Natural killer cell (primary cell): ENCODE results near the gene MPZL2. TPM values are rescaled to one million over a fixed set of nuclear protein-coding genes. Genes with fewer than 3 reads are reported as not detected.

Experiments used
- ATAC-seq, 3 donors: fragments of 150-1000 bp in 2 of 3; fragments of 200-7000 bp in 1 of 3; cut with Tn5 transposase; 1 replicate in 1 of 3; 2 replicates in 2 of 3; pipeline ENCODE4 v1.10.0; 2021; ENCODE audit warnings: mild to moderate bottlenecking in 2 of 3, moderate library complexity in 2 of 3
- DNase-seq, 2 donors: peaks; one replicate each; pipeline versions ENCODE4 v3.0.0 to v3.0.0-alpha.2; 2013 to 2021; ENCODE audit warnings: mixed read lengths in 1 of 2
- H3K27ac ChIP-seq: one replicate; pipeline ENCODE4 v1.5.1; 2013; ENCODE audit warnings: mild to moderate bottlenecking, low read length
- H3K27me3 ChIP-seq: one replicate; pipeline ENCODE4 v1.6.1; 2013; ENCODE audit warnings: low read length; ENCODE audit not compliant: control insufficient read depth, insufficient read depth
- H3K36me3 ChIP-seq: one replicate; pipeline ENCODE4 v1.6.1; 2013; ENCODE audit warnings: low read length; ENCODE audit not compliant: control insufficient read depth, insufficient read depth
- H3K4me1 ChIP-seq: one replicate; pipeline ENCODE4 v1.6.1; 2013; ENCODE audit warnings: low read length; ENCODE audit not compliant: control insufficient read depth, insufficient read depth
- H3K4me3 ChIP-seq: one replicate; pipeline ENCODE4 v1.5.1; 2013; ENCODE audit warnings: low read length
- H3K9me3 ChIP-seq: one replicate; pipeline ENCODE4 v1.6.1; 2013; ENCODE audit warnings: low read length; ENCODE audit not compliant: control insufficient read depth, insufficient read depth
- H3K27ac Mint-ChIP-seq, 2 donors: one replicate each; pipeline ENCODE4 v1.8.0; 2022; ENCODE audit warnings: mild to moderate bottlenecking in 2 of 2, mixed read lengths in 2 of 2, moderate library complexity in 1 of 2
- H3K27me3 Mint-ChIP-seq, 2 donors: one replicate each; pipeline ENCODE4 v1.8.0; 2022; ENCODE audit warnings: low read depth in 2 of 2, mixed read lengths in 2 of 2
- H3K36me3 Mint-ChIP-seq: one replicate; pipeline ENCODE4 v1.8.0; 2022; ENCODE audit warnings: mixed read lengths
- H3K4me1 Mint-ChIP-seq, 2 donors: one replicate each; pipeline ENCODE4 v1.8.0; 2022; ENCODE audit warnings: mixed read lengths in 2 of 2
- H3K4me3 Mint-ChIP-seq: one replicate; pipeline ENCODE4 v1.8.0; 2022; ENCODE audit warnings: mild to moderate bottlenecking, moderate library complexity, mixed read lengths
- H3K9me3 Mint-ChIP-seq, 2 donors: one replicate each; pipeline ENCODE4 v1.8.0; 2022; ENCODE audit warnings: mixed read lengths in 2 of 2
- CTCF ChIP-seq: fragments of 200-600 bp; IDR thresholded peaks from one replicate; pipeline ENCODE4 v1.8.0; 2022; ENCODE audit warnings: antibody characterized with exemption
- WGBS: methylation state at CpG from one replicate; pipeline ENCODE4 v1.1.7; 2013; ENCODE audit warnings: missing lambda C conversion rate; ENCODE audit not compliant: insufficient coverage; 5-methylcytosine and 5-hydroxymethylcytosine counted together
- intact Hi-C: fragments of 100-400 bp; cut with micrococcal nuclease; formaldehyde crosslinking; loops from one replicate; pipeline ENCODE4 v1.14.2; 2022
- total RNA-seq, 4 donors: library from RNA; stranded (reverse); fragments of 120-200 nt in 1 of 4; gene quantifications; one replicate each; pipeline versions ENCODE4 v1.2.3 to v1.2.4, GENCODE V29; 2013 to 2022

The MPZL2 gene
- total RNA-seq, 3 donors from 2014 or later (not counting 1 experiment from before 2014, with no cell fraction given), result 0.49 to 0.58 TPM; not detected in 1

- Mint-ChIP-seq H3K36me3 (no peaks in the 10 kb centered on the region), H3K4me3 (no peak overlapping the region), H3K27ac (no peak overlapping the region), H3K27me3 (peaks cover 20 to 28% of the 10 kb centered on the region in 2 donors), H3K4me1 (no peaks in the 10 kb centered on the region), H3K9me3 (no peaks in the 10 kb centered on the region)
- Histone ChIP-seq H3K4me1 (no peaks in the 10 kb centered on the region), H3K4me3 (no peak overlapping the region), H3K36me3 (no peaks in the 10 kb centered on the region), H3K27ac (no peak overlapping the region), H3K9me3 (no peaks in the 10 kb centered on the region), H3K27me3 (no peaks in the 10 kb centered on the region)
- WGBS, result no CpG with 5 or more reads among the region's 2 CpGs
- DNase-seq, result no peak
- no peak for TF ChIP-seq CTCF
- intact Hi-C loops, result no loop called here
- no peak for ATAC-seq
These were observed 10.1 kb upstream of the MPZL2 start for GRCh38 chr11:118274186-118274585.

GRCh38 chr11:118272001-118272400, 7.9 kb upstream of the MPZL2 start:
- ATAC-seq (no peak), DNase-seq (no peak)
- H3K4me1 Mint-ChIP-seq, result no peaks in the 10 kb centered on the region
- H3K36me3 Mint-ChIP-seq, result no peaks in the 10 kb centered on the region
- no peak overlapping the region for H3K4me3 Mint-ChIP-seq
- TF ChIP-seq CTCF, result no peak
- no peak overlapping the region for H3K27ac ChIP-seq
- 75% methylated on average over 2 of the region's 2 CpGs for WGBS
- no peak overlapping the region for H3K27ac Mint-ChIP-seq
- intact Hi-C loops, result no loop called here
- no peaks in the 10 kb centered on the region for H3K36me3 ChIP-seq
- no peaks in the 10 kb centered on the region for H3K9me3 Mint-ChIP-seq
- H3K27me3 Mint-ChIP-seq, result peaks cover 22% of the 10 kb centered on the region in 2 donors
- no peaks in the 10 kb centered on the region for H3K9me3 ChIP-seq
- no peaks in the 10 kb centered on the region for H3K27me3 ChIP-seq
- no peak overlapping the region for H3K4me3 ChIP-seq
- no peaks in the 10 kb centered on the region for H3K4me1 ChIP-seq

GRCh38 chr11:118267486-118267885, 3.4 kb upstream of the MPZL2 start:
- Mint-ChIP-seq H3K27me3 (peaks cover 25 to 43% of the 10 kb centered on the region in 2 donors), H3K36me3 (no peaks in the 10 kb centered on the region), H3K9me3 (no peaks in the 10 kb centered on the region), H3K4me3 (no peak overlapping the region), H3K27ac (no peak overlapping the region), H3K4me1 (peaks cover 6 to 10% of the 10 kb centered on the region in 2 donors)
- no peak overlapping the region for H3K27ac ChIP-seq
- no peaks in the 10 kb centered on the region for H3K9me3 ChIP-seq
- DNase-seq, result no peak
- H3K27me3 ChIP-seq, result peaks cover 2% of the 10 kb centered on the region
- no peak for ATAC-seq
- intact Hi-C loops, result no loop called here
- H3K4me1 ChIP-seq, result peaks cover 9% of the 10 kb centered on the region
- 87% methylated on average over 3 of the region's 4 CpGs for WGBS
- no peak for TF ChIP-seq CTCF
- H3K4me3 ChIP-seq, result no peak overlapping the region
- no peaks in the 10 kb centered on the region for H3K36me3 ChIP-seq

GRCh38 chr11:118265954-118266353, 1.9 kb upstream of the MPZL2 start:
- TF ChIP-seq CTCF, result no peak
- Histone ChIP-seq H3K27ac (no peak overlapping the region), H3K36me3 (no peaks in the 10 kb centered on the region), H3K9me3 (no peaks in the 10 kb centered on the region), H3K4me1 (peaks cover 9% of the 10 kb centered on the region), H3K27me3 (peaks cover 5% of the 10 kb centered on the region), H3K4me3 (no peak overlapping the region)
- H3K4me3 Mint-ChIP-seq, result no peak overlapping the region
- H3K27ac Mint-ChIP-seq, result no peak overlapping the region
- peaks cover 6 to 10% of the 10 kb centered on the region in 2 donors for H3K4me1 Mint-ChIP-seq
- DNase-seq, result no peak
- peaks cover 27 to 55% of the 10 kb centered on the region in 2 donors for H3K27me3 Mint-ChIP-seq
- intact Hi-C loops, result no loop called here
- H3K36me3 Mint-ChIP-seq, result no peaks in the 10 kb centered on the region
- no CpG with 5 or more reads among the region's 1 CpG for WGBS
- no peaks in the 10 kb centered on the region for H3K9me3 Mint-ChIP-seq
- ATAC-seq, result no peak
